HEK293 (cell line): ENCODE data around the gene PHF23.

ENCODE experiments used
- CTCF ChIA-PET: fragments of 350-600 bp; formaldehyde crosslinking; extraction: SDS; loops from one replicate; lab custom pipeline; 2021; ENCODE audit warnings: antibody characterized with exemption; lab: Yijun Ruan, JAX
- POLR2A ChIA-PET: fragments of 300-600 bp; formaldehyde crosslinking; extraction: SDS; loops from one replicate; lab custom pipeline; 2020; ENCODE audit warnings: antibody characterized with exemption, inconsistent platforms; lab: Yijun Ruan, JAX
- H3K27ac ChIP-seq: fragments of 200-500 bp; sonication (Bioruptor generic); 2 replicates; pipeline ENCODE4 v1.5.1; 2014; ENCODE audit warnings: low read depth, low read length, control low read depth, inconsistent platforms; ENCODE audit errors: extremely low read depth
- H3K36me3 ChIP-seq, 2 experiments: fragments of 200-500 bp in 1 of 2; sonication (Bioruptor generic) in 1 of 2; 1 replicate in 1 of 2; 2 replicates in 1 of 2; pipeline ENCODE4 v1.5.1; 2014 to 2017; ENCODE audit warnings: inconsistent platforms in 2 of 2, low read length in 2 of 2; ENCODE audit not compliant: control insufficient read depth in 2 of 2, insufficient read depth in 1 of 2
- H3K4me1 ChIP-seq: fragments of 200-500 bp; sonication (Bioruptor generic); 2 replicates; pipeline ENCODE4 v1.5.1; 2014; ENCODE audit warnings: mild to moderate bottlenecking, low read length, inconsistent platforms; ENCODE audit not compliant: control insufficient read depth, insufficient read depth
- H3K4me3 ChIP-seq: 2 replicates; pipeline ENCODE4 v1.5.1; 2011; ENCODE audit warnings: low read depth, mild to moderate bottlenecking, control low read depth, low read length, moderate library complexity
- H3K9me3 ChIP-seq: fragments of 200-500 bp; sonication (Bioruptor generic); 2 replicates; pipeline ENCODE4 v1.5.1; 2014; ENCODE audit warnings: low read depth, low read length, inconsistent platforms; ENCODE audit not compliant: control insufficient read depth, insufficient read depth
- ATF2 ChIP-seq: fragments of 450-650 bp; formaldehyde crosslinking; IDR thresholded peaks from 2 replicates; pipeline ENCODE4 v1.5.1; 2016; ENCODE audit warnings: missing biosample characterization, missing genetic modification characterization, low read depth
- FEZF1 ChIP-seq: fragments of 450-650 bp; formaldehyde crosslinking; IDR thresholded peaks from 2 replicates; pipeline ENCODE4 v1.5.1; 2016; ENCODE audit warnings: missing biosample characterization, missing genetic modification characterization
- IKZF3 ChIP-seq: fragments of 450-650 bp; IDR thresholded peaks from 2 replicates; pipeline ENCODE4 v1.5.0; 2018; ENCODE audit warnings: missing biosample characterization, mild to moderate bottlenecking, missing genetic modification characterization, moderate library complexity
- KLF9 ChIP-seq: fragments of 450-650 bp; formaldehyde crosslinking; IDR thresholded peaks from 2 replicates; pipeline ENCODE4 v1.5.1; 2016; ENCODE audit warnings: missing biosample characterization, missing genetic modification characterization, low read depth
- PRDM6 ChIP-seq: fragments of 450-650 bp; formaldehyde crosslinking; IDR thresholded peaks from 2 replicates; pipeline ENCODE4 v1.5.1; 2017; ENCODE audit warnings: missing biosample characterization, missing genetic modification characterization
- ZBTB7A ChIP-seq: fragments of 450-650 bp; formaldehyde crosslinking; IDR thresholded peaks from 2 replicates; pipeline ENCODE4 v1.5.1; 2016; ENCODE audit warnings: low read depth, missing biosample characterization, missing genetic modification characterization
- ZBTB8A ChIP-seq: fragments of 450-650 bp; formaldehyde crosslinking; IDR thresholded peaks from 2 replicates; pipeline ENCODE4 v1.5.1; 2016; ENCODE audit warnings: missing biosample characterization, missing genetic modification characterization
- ZNF121 ChIP-seq: fragments of 450-650 bp; formaldehyde crosslinking; IDR thresholded peaks from 2 replicates; pipeline ENCODE4 v1.5.1; 2016; ENCODE audit warnings: missing biosample characterization, missing genetic modification characterization
- ZNF37A ChIP-seq: fragments of 450-650 bp; IDR thresholded peaks from 2 replicates; pipeline ENCODE4 v1.5.1; 2018; ENCODE audit warnings: missing biosample characterization, missing genetic modification characterization
- ZNF398 ChIP-seq: fragments of 450-650 bp; formaldehyde crosslinking; IDR thresholded peaks from 2 replicates; pipeline ENCODE4 v1.5.1; 2017; ENCODE audit warnings: missing biosample characterization, missing genetic modification characterization
- ZNF473 ChIP-seq: fragments of 450-650 bp; formaldehyde crosslinking; IDR thresholded peaks from 2 replicates; pipeline ENCODE4 v1.5.1; 2017; ENCODE audit warnings: missing biosample characterization, missing genetic modification characterization
- ZNF501 ChIP-seq: fragments of 450-650 bp; formaldehyde crosslinking; IDR thresholded peaks from 2 replicates; pipeline ENCODE4 v1.5.1; 2016; ENCODE audit warnings: missing biosample characterization, missing genetic modification characterization
- ZNF513 ChIP-seq: fragments of 450-650 bp; IDR thresholded peaks from 2 replicates; pipeline ENCODE4 v1.5.1; 2018; ENCODE audit warnings: missing biosample characterization, missing genetic modification characterization
- ZNF658 ChIP-seq: fragments of 450-650 bp; formaldehyde crosslinking; IDR thresholded peaks from 2 replicates; pipeline ENCODE4; 2016; ENCODE audit warnings: missing biosample characterization, missing genetic modification characterization
- TF ChIP-seq, protein P1 (sequence below): fragments of 450-650 bp; formaldehyde crosslinking; IDR thresholded peaks from 2 replicates; pipeline ENCODE4 v1.5.1; 2016; ENCODE audit warnings: missing biosample characterization, missing genetic modification characterization
- TF ChIP-seq, protein P2 (sequence below): fragments of 450-650 bp; formaldehyde crosslinking; IDR thresholded peaks from 2 replicates; pipeline ENCODE4 v1.5.1; 2016; ENCODE audit warnings: missing biosample characterization, missing genetic modification characterization
- TF ChIP-seq, protein P3 (sequence below): fragments of 450-650 bp; formaldehyde crosslinking; IDR thresholded peaks from 2 replicates; pipeline ENCODE4 v1.5.1; 2016; ENCODE audit warnings: missing biosample characterization, missing genetic modification characterization
- TF ChIP-seq, protein P4 (sequence below): sonication (generic); formaldehyde crosslinking; IDR thresholded peaks from 2 replicates; pipeline ENCODE4 v1.8.1; 2022; ENCODE audit warnings: mild to moderate bottlenecking, moderate library complexity, missing genetic modification reagents
- TF ChIP-seq, protein P5 (sequence below): fragments of 450-650 bp; formaldehyde crosslinking; IDR thresholded peaks from 2 replicates; pipeline ENCODE4 v1.5.1; 2017; ENCODE audit warnings: missing biosample characterization, missing genetic modification characterization

The PHF23 gene

DNA sequence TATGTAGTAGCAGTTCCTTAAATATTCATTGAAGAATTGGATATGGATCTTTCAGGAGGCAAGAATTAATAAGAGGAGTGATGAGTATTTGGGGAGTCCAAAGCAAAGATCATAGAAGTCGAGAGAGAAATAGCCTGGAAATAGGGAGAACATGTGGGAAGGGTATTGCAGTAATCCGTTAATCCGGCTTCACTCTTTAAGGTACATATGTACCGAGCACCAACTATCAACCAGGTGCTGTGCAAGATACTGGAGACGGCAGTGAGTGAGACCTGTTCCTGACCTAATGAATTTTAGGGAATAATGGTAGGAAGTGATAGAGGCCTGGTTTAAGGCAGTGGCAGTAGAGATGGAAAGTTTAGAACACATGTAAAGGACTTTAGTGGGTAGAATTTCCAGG is 13.8 kb upstream of the PHF23 start:
- CTCF ChIA-PET = no interaction called here
- Histone ChIP-seq H3K27ac (peak overlapping the region; percentile 92), H3K9me3 (no peaks in the 10 kb centered on the region), H3K36me3 (peaks cover 39 to 57% of the 10 kb centered on the region in 2 experiments), H3K4me1 (peaks cover 13% of the 10 kb centered on the region; the same call in 1 of the 2 replicates)
- POLR2A ChIA-PET = interaction anchor here (0.6 to 2.5 kb wide), 2 partner anchors 11 to 150 kb away, joined by 5 to 10 read pairs; no protein-coding TSS in a partner anchor
- no peak for TF ChIP-seq ZNF37A
- no peak for TF ChIP-seq PRDM6 (tag by site-specific recombination)
- TF ChIP-seq ZNF658 = no peak
- no peak for TF ChIP-seq FEZF1 (tag by site-specific recombination)
- TF ChIP-seq, all 188 proteins: peak for 0
- H3K4me3 ChIP-seq = peak overlapping the region; percentile 91

DNA sequence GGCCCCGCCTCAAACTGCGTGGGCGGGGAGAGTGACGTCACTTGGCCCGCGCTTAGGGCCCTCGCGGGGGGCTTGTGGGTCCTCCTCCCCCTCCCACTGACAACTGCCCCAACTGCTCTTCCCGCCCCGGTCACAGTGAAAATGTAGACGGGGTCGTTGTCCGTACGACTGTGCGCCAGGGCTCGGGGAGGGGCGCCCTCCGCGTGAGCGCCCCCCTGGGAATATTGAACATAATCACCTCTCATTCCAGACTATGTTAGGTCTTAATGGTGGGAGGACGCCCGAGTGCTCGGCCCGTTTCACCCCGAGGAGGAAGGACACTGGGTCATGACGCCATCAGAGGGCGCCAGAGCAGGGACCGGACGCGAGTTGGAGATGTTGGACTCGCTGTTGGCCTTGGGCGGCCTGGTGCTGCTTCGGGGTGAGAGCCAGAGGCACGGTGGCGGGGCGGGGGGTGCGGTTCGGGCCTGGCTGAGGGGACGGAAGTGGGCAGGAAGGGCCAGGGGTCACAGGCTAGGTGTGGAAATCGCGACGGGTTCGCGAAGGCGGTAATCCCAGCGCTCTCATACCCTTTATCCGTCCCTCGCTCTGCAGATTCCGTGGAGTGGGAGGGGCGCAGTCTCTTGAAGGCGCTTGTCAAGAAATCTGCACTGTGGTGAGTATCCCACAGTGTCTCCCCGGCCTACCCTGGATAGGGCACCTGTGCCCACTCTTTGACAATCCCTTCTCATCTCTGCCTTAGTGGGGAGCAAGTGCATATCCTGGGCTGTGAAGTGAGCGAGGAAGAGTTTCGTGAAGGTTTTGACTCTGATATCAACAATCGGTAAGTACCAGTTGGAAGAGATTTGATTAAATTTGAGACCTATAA is 13.2 kb upstream of the PHF23 start, which contains the start of gene ELP5:
Gene ELP5, plus strand, starts transcription at position 40 of the 868 bp plus-strand sequence. Its CDS starts 336 bp downstream, at position 376.
- Histone ChIP-seq H3K4me1 (peaks cover 13% of the 10 kb centered on the region; the same call in 1 of the 2 replicates), H3K27ac (peak within 1 kb of the TSS; percentile 92), H3K9me3 (no peaks in the 10 kb centered on the region), H3K36me3 (peaks cover 39 to 51% of the 10 kb centered on the region in 2 experiments), H3K4me3 (peak within 1 kb of the TSS; percentile 91)
- ChIA-PET CTCF (no interaction called here), POLR2A (interaction anchor here (0.7 to 2.0 kb wide), 5 partner anchors 12 to 77 kb away, joined by 3 to 33 read pairs (median 9); partner anchors contain the start of genes ACADVL, DLG4, DVL2 and GABARAP)
- TF ChIP-seq, protein P1, sequence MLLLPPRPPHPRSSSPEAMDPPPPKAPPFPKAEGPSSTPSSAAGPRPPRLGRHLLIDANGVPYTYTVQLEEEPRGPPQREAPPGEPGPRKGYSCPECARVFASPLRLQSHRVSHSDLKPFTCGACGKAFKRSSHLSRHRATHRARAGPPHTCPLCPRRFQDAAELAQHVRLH (tag by site-specific recombination) = 0 out of 2 replicates have a peak, but pooled peaks have one; percentile 56
- peak; percentile 73 for TF ChIP-seq ZNF513 (tag by site-specific recombination)
- TF ChIP-seq, protein P2, sequence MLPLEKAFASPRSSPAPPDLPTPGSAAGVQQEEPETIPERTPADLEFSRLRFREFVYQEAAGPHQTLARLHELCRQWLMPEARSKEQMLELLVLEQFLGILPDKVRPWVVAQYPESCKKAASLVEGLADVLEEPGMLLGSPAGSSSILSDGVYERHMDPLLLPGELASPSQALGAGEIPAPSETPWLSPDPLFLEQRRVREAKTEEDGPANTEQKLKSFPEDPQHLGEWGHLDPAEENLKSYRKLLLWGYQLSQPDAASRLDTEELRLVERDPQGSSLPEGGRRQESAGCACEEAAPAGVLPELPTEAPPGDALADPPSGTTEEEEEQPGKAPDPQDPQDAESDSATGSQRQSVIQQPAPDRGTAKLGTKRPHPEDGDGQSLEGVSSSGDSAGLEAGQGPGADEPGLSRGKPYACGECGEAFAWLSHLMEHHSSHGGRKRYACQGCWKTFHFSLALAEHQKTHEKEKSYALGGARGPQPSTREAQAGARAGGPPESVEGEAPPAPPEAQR (tag by site-specific recombination) = peak; percentile 45; the same call in 1 of the 2 replicates
- no peak for TF ChIP-seq ZNF473 (tag by site-specific recombination)
- TF ChIP-seq, protein P3, sequence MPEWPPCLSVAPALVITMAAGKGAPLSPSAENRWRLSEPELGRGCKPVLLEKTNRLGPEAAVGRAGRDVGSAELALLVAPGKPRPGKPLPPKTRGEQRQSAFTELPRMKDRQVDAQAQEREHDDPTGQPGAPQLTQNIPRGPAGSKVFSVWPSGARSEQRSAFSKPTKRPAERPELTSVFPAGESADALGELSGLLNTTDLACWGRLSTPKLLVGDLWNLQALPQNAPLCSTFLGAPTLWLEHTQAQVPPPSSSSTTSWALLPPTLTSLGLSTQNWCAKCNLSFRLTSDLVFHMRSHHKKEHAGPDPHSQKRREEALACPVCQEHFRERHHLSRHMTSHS (tag by site-specific recombination) = no peak
- peak; percentile 91 for TF ChIP-seq ZBTB8A (tag by site-specific recombination)
- peak; percentile 27; the same call in 1 of the 2 replicates for TF ChIP-seq ZNF398 (tag by site-specific recombination)
- peak; percentile 28; the same call in 1 of the 2 replicates for TF ChIP-seq IKZF3 (tag by site-specific recombination)
- TF ChIP-seq ATF2 (tag by site-specific recombination) = peak; percentile 99
- TF ChIP-seq ZNF501 (tag by site-specific recombination) = peak; percentile 98
- peak; percentile 85 for TF ChIP-seq KLF9 (tag by site-specific recombination)
- TF ChIP-seq, protein P4, sequence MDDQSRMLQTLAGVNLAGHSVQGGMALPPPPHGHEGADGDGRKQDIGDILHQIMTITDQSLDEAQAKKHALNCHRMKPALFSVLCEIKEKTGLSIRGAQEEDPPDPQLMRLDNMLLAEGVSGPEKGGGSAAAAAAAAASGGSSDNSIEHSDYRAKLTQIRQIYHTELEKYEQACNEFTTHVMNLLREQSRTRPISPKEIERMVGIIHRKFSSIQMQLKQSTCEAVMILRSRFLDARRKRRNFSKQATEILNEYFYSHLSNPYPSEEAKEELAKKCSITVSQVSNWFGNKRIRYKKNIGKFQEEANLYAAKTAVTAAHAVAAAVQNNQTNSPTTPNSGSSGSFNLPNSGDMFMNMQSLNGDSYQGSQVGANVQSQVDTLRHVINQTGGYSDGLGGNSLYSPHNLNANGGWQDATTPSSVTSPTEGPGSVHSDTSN (CRISPR knock-in tag) = peak; percentile 71
- TF ChIP-seq ZNF121 (tag by site-specific recombination) = no peak
- TF ChIP-seq ZBTB7A (tag by site-specific recombination) = peak; percentile 91
- TF ChIP-seq, protein P5, sequence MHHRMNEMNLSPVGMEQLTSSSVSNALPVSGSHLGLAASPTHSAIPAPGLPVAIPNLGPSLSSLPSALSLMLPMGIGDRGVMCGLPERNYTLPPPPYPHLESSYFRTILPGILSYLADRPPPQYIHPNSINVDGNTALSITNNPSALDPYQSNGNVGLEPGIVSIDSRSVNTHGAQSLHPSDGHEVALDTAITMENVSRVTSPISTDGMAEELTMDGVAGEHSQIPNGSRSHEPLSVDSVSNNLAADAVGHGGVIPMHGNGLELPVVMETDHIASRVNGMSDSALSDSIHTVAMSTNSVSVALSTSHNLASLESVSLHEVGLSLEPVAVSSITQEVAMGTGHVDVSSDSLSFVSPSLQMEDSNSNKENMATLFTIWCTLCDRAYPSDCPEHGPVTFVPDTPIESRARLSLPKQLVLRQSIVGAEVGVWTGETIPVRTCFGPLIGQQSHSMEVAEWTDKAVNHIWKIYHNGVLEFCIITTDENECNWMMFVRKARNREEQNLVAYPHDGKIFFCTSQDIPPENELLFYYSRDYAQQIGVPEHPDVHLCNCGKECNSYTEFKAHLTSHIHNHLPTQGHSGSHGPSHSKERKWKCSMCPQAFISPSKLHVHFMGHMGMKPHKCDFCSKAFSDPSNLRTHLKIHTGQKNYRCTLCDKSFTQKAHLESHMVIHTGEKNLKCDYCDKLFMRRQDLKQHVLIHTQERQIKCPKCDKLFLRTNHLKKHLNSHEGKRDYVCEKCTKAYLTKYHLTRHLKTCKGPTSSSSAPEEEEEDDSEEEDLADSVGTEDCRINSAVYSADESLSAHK (tag by site-specific recombination) = peak; percentile 69
